Neural progenitor cell (in vitro differentiated cells): ENCODE data around the gene MYLK.

Experiments
- EZH2 ChIP-seq: fragments of 200-600 bp; sonication (generic); IDR thresholded peaks from 2 replicates; pipeline ENCODE4 v1.6.1; 2017; ENCODE audit warnings: antibody characterized with exemption, mild to moderate bottlenecking, moderate library complexity
- EZH2phosphoT487 ChIP-seq: fragments of 200-600 bp; sonication (generic); IDR thresholded peaks from 2 replicates; pipeline ENCODE4 v1.6.1; 2017; ENCODE audit warnings: antibody characterized with exemption
- TF ChIP-seq, protein P1 (sequence below): fragments of 200-600 bp; sonication (generic); IDR thresholded peaks from 2 replicates; pipeline ENCODE4 v1.5.1; 2017; ENCODE audit warnings: antibody characterized with exemption, mild to moderate bottlenecking

DNA sequence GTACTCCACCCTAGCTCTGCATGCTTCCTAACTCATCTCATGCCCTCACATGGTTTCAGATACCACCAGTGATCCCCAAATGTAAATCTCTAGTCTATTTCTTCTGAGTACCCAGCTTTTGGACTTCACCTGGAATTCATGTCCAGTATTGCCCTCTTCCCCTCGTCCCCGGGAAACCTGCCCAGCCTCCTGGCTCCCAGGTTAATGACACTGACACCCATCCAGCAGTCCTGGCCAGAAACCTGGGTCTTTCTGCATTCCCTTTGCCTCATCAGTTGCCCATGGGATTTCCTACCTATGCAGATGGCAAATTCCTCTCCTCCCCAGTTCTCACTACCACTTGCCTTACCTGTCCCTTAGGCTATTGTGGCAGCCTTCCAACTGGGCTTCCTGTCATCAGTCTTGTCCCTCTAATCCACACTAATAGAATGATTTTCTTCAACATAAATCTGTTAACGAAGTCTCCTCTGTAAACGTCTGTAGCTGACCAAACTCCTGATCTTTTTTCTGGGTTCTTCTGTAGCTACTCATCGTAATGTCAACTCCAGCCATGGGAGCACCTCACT, 15.3 kb upstream of the MYLK start:
- TF ChIP-seq, protein P1, sequence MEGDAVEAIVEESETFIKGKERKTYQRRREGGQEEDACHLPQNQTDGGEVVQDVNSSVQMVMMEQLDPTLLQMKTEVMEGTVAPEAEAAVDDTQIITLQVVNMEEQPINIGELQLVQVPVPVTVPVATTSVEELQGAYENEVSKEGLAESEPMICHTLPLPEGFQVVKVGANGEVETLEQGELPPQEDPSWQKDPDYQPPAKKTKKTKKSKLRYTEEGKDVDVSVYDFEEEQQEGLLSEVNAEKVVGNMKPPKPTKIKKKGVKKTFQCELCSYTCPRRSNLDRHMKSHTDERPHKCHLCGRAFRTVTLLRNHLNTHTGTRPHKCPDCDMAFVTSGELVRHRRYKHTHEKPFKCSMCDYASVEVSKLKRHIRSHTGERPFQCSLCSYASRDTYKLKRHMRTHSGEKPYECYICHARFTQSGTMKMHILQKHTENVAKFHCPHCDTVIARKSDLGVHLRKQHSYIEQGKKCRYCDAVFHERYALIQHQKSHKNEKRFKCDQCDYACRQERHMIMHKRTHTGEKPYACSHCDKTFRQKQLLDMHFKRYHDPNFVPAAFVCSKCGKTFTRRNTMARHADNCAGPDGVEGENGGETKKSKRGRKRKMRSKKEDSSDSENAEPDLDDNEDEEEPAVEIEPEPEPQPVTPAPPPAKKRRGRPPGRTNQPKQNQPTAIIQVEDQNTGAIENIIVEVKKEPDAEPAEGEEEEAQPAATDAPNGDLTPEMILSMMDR: no peak
- no peak for TF ChIP-seq EZH2
- no peak for TF ChIP-seq EZH2phosphoT487
